HCT116 (cell line): ENCODE measurements around the gene PZP. TPM values are rescaled to one million over a fixed set of nuclear protein-coding genes. Genes with fewer than 3 reads are reported as not detected.

Source experiments
- ATAC-seq: fragments of 200-7000 bp; cut with Tn5 transposase; 2 replicates; pipeline ENCODE4 v1.9.1; 2020; ENCODE audit warnings: mild to moderate bottlenecking, moderate library complexity
- BruUV-seq: library from RNA; stranded (reverse); fragments of 400-500 nt; replicated peaks from 2 replicates; lab custom pipeline; 2021; lab: Mats Ljungman, UMichigan
- CTCF ChIA-PET: fragments of 300-600 bp; sonication (Branson Sonifier 250); formaldehyde crosslinking; loops from one replicate; lab custom pipeline; 2021; ENCODE audit warnings: antibody characterized with exemption; lab: Charles Lee
- POLR2A ChIA-PET: fragments of 300-600, 350-600 bp; sonication (Branson Sonifier 250); formaldehyde crosslinking; loops from one replicate; lab custom pipeline; 2021; ENCODE audit warnings: antibody characterized with exemption; lab: Charles Lee
- RAD21 ChIA-PET, 2 experiments: fragments of 300-600 bp; sonication (Branson Sonifier 250); formaldehyde crosslinking; loops; one replicate each; lab custom pipeline; 2023; ENCODE audit warnings: low total read pairs in 2 of 2; ENCODE audit not compliant: uncharacterized antibody in 2 of 2, unreplicated experiment in 2 of 2, low non-redundant PET in 1 of 2; lab: Charles Lee
- DNase-seq: peaks from one replicate; pipeline ENCODE4 v3.0.0-alpha.2; 2010; ENCODE audit warnings: low read depth, low spot score
- H2AFZ ChIP-seq: fragments of 200-600 bp; shearing (Covaris generic), sonication (generic); 2 replicates; pipeline ENCODE4 v1.6.1; 2017; ENCODE audit warnings: low read depth, mixed run types, mixed read lengths, antibody characterized with exemption, low read length; ENCODE audit not compliant: poor library complexity, severe bottlenecking
- H3K27ac ChIP-seq: 2 replicates; pipeline ENCODE4 v1.5.1; 2012; ENCODE audit warnings: low read depth, low read length
- H3K27me3 ChIP-seq: fragments of 200-600 bp; sonication (generic); 2 replicates; pipeline ENCODE4 v1.6.1; 2016; ENCODE audit warnings: mixed run types, low read length, mixed read lengths; ENCODE audit not compliant: insufficient read depth
- H3K36me3 ChIP-seq, 2 experiments: fragments of 200-500 bp in 1 of 2; fragments of 200-600 bp in 1 of 2; sonication (Bioruptor generic) in 1 of 2; sonication (generic) in 1 of 2; 2 replicates each; pipeline versions ENCODE4 v1.5.1 to v1.6.1; 2014 to 2016; ENCODE audit warnings: low read length in 2 of 2, inconsistent platforms in 1 of 2, mixed read lengths in 1 of 2, mixed run types in 1 of 2; ENCODE audit not compliant: insufficient read depth in 2 of 2, control insufficient read depth in 1 of 2
- H3K4me1 ChIP-seq, 2 experiments: fragments of 200-600 bp in 1 of 2; sonication (generic) in 1 of 2; 2 replicates each; pipeline versions ENCODE4 v1.5.1 to v1.6.1; 2012 to 2017; ENCODE audit warnings: low read length in 2 of 2, inconsistent platforms in 1 of 2, mild to moderate bottlenecking in 1 of 2, mixed read lengths in 1 of 2, mixed run types in 1 of 2, moderate library complexity in 1 of 2; ENCODE audit not compliant: insufficient read depth in 2 of 2, control insufficient read depth in 1 of 2
- H3K4me2 ChIP-seq: fragments of 200-600 bp; sonication (generic); 2 replicates; pipeline ENCODE4 v1.6.1; 2017; ENCODE audit warnings: mixed run types, low read length, mixed read lengths
- H3K4me3 ChIP-seq, 2 experiments: fragments of 200-600 bp in 1 of 2; sonication (generic) in 1 of 2; replicated peaks in 1 of 2; 2 replicates each; pipeline ENCODE4 v1.5.1; 2011 to 2016; ENCODE audit warnings: low read length in 2 of 2, control low read depth in 1 of 2, low read depth in 1 of 2, mild to moderate bottlenecking in 1 of 2, mixed read lengths in 1 of 2, mixed run types in 1 of 2
- H3K79me2 ChIP-seq: fragments of 200-600 bp; sonication (generic); 2 replicates; pipeline ENCODE4 v1.6.1; 2017; ENCODE audit warnings: mild to moderate bottlenecking, mixed run types, low read length, moderate library complexity, mixed read lengths; ENCODE audit not compliant: insufficient read depth
- H3K9ac ChIP-seq: fragments of 200-600 bp; sonication (generic); 2 replicates; pipeline ENCODE4 v1.6.1; 2016; ENCODE audit warnings: low read length, mixed read lengths
- H3K9me2 ChIP-seq: fragments of 200-600 bp; sonication (generic), shearing (Covaris generic); 2 replicates; pipeline ENCODE4 v1.6.1; 2017; ENCODE audit warnings: mixed run types, mild to moderate bottlenecking, moderate library complexity; ENCODE audit not compliant: insufficient read depth
- H3K9me3 ChIP-seq, 2 experiments: fragments of 200-500 bp in 1 of 2; fragments of 200-600 bp in 1 of 2; sonication (Bioruptor generic) in 1 of 2; sonication (generic) in 1 of 2; 2 replicates each; pipeline ENCODE4 v1.6.1; 2014 to 2017; ENCODE audit warnings: low read length in 2 of 2, mixed read lengths in 2 of 2, inconsistent platforms in 1 of 2, low read depth in 1 of 2, mild to moderate bottlenecking in 1 of 2, mixed run types in 1 of 2, moderate library complexity in 1 of 2; ENCODE audit not compliant: control insufficient read depth in 1 of 2, insufficient read depth in 1 of 2
- H4K20me1 ChIP-seq: fragments of 200-600 bp; sonication (generic), shearing (Covaris generic); 2 replicates; pipeline ENCODE4 v1.6.1; 2017; ENCODE audit warnings: mixed run types, mild to moderate bottlenecking, moderate library complexity; ENCODE audit not compliant: insufficient read depth
- CBX3 ChIP-seq: IDR thresholded peaks from 2 replicates; pipeline ENCODE4 v1.6.1; 2012; ENCODE audit warnings: low read depth
- CEBPB ChIP-seq: IDR thresholded peaks from 2 replicates; pipeline ENCODE4 v1.6.1; 2012; ENCODE audit warnings: low read depth
- CTCF ChIP-seq, 3 experiments: fragments of 200-600 bp in 1 of 3; sonication (generic) in 1 of 3; IDR thresholded peaks in 2 of 3; conservative IDR thresholded peaks in 1 of 3; 2 replicates each; pipeline ENCODE4 v1.5.1; 2012 to 2017; ENCODE audit warnings: low read depth in 2 of 3, low read length in 2 of 3, antibody characterized with exemption in 1 of 3, borderline replicate concordance in 1 of 3, control low read depth in 1 of 3, mild to moderate bottlenecking in 1 of 3, mixed read lengths in 1 of 3, mixed run types in 1 of 3, moderate library complexity in 1 of 3; ENCODE audit not compliant: insufficient read depth in 1 of 3
- EGR1 ChIP-seq: IDR thresholded peaks from 2 replicates; pipeline ENCODE4 v1.6.1; 2012; ENCODE audit warnings: low read depth
- ELF1 ChIP-seq: IDR thresholded peaks from 2 replicates; pipeline ENCODE4 v1.6.1; 2012; ENCODE audit warnings: low read depth, borderline replicate concordance
- EZH2phosphoT487 ChIP-seq: fragments of 200-600 bp; IDR thresholded peaks from 2 replicates; pipeline ENCODE4 v1.6.1; 2018; ENCODE audit warnings: antibody characterized with exemption, borderline replicate concordance
- FOSL1 ChIP-seq: IDR thresholded peaks from 2 replicates; pipeline ENCODE4 v1.6.1; 2012; ENCODE audit warnings: low read depth
- JUND ChIP-seq: IDR thresholded peaks from 2 replicates; pipeline ENCODE4 v1.6.1; 2012
- POLR2A ChIP-seq: IDR thresholded peaks from 2 replicates; pipeline ENCODE4 v1.7.0; 2011; ENCODE audit warnings: borderline replicate concordance; ENCODE audit not compliant: insufficient read depth, insufficient read length; ENCODE audit errors: extremely low read depth
- POLR2AphosphoS5 ChIP-seq: IDR thresholded peaks from 2 replicates; pipeline ENCODE4 v1.6.1; 2011; ENCODE audit warnings: mild to moderate bottlenecking, low read depth, low read length, moderate library complexity
- SIN3A ChIP-seq: IDR thresholded peaks from 2 replicates; pipeline ENCODE4 v1.6.1; 2012; ENCODE audit warnings: low read depth
- SP1 ChIP-seq: IDR thresholded peaks from 2 replicates; pipeline ENCODE4 v1.6.1; 2012; ENCODE audit warnings: low read depth
- SRF ChIP-seq: IDR thresholded peaks from 2 replicates; pipeline ENCODE4 v1.6.1; 2012; ENCODE audit warnings: low read depth
- TCF7L2 ChIP-seq: IDR thresholded peaks from 2 replicates; pipeline ENCODE4 v1.7.0; 2011; ENCODE audit warnings: borderline replicate concordance, inconsistent platforms; ENCODE audit not compliant: insufficient read depth, insufficient read length; ENCODE audit errors: extremely low read depth
- YY1 ChIP-seq: IDR thresholded peaks from 2 replicates; pipeline ENCODE4 v1.6.1; 2011; ENCODE audit warnings: low read length, low read depth, moderate library complexity, mild to moderate bottlenecking; ENCODE audit not compliant: insufficient replicate concordance; ENCODE audit errors: extremely low read depth
- ZFX ChIP-seq: fragments of 450-650 bp; IDR thresholded peaks from 2 replicates; pipeline ENCODE4 v1.6.1; 2017
- intact Hi-C: fragments of 100-400 bp; cut with micrococcal nuclease; formaldehyde crosslinking; loops from 2 replicates; pipeline ENCODE4 v1.10.0; 2022
- total RNA-seq: library from RNA; stranded (reverse); gene quantifications from one replicate; pipeline ENCODE4 v1.2.1, GENCODE V29; 2021; ENCODE audit not compliant: unreplicated experiment
- TF ChIP-seq, protein P1 (sequence below): IDR thresholded peaks from 2 replicates; pipeline ENCODE4 v1.6.1; 2011; ENCODE audit warnings: mild to moderate bottlenecking, low read length, moderate library complexity; ENCODE audit not compliant: insufficient replicate concordance; ENCODE audit errors: extremely low read depth

PZP gene
- total RNA-seq, 1 experiment from 2014 or later: not detected

DNA sequence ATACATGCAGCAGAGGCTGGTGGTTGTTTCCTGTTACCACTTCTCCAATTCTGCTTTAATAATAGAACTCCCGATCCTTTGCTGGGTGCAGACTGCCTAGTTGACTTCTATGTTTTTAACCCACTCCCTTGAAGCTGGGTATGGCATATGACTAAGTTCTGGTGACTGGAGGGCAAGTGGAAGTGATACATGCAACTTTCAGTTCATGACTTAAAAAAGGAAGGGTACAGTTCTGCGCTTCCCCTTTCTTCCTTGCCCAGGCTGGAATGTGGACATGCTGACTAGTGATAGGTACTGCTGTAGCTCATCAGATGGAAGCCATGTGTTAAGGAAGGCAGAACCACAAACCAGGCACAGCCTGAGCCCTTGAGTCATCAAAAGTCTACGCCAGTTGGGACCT is 90.0 kb downstream of the PZP start:
- no TSS peak for BruUV-seq
- POLR2A ChIA-PET: no interaction called here
- H3K79me2 ChIP-seq: no peaks in the 10 kb centered on the region
- no peaks in the 10 kb centered on the region for H3K36me3 ChIP-seq
- ATAC-seq (no peak), DNase-seq (no peak)
- TF ChIP-seq YY1 (no peak), ELF1 (no peak), SRF (no peak), POLR2AphosphoS5 (no peak), POLR2A (no peak), CBX3 (no peak), JUND (no peak), EGR1 (no peak), SP1 (no peak), CEBPB (no peak), FOSL1 (no peak), SIN3A (no peak), CTCF (IDR thresholded peaks at IDR 0.05 in 2 of 3, conservative IDR thresholded peaks at IDR 0.05 in 1 of 3; ENCODE audit: borderline replicate concordance in 1 of 3, insufficient read depth in 1 of 3, low read depth in 2 of 3, low read length in 2 of 3) (no peak), EZH2phosphoT487 (no peak), TCF7L2 (no peak), ZFX (no peak)
- TF ChIP-seq, protein P1, sequence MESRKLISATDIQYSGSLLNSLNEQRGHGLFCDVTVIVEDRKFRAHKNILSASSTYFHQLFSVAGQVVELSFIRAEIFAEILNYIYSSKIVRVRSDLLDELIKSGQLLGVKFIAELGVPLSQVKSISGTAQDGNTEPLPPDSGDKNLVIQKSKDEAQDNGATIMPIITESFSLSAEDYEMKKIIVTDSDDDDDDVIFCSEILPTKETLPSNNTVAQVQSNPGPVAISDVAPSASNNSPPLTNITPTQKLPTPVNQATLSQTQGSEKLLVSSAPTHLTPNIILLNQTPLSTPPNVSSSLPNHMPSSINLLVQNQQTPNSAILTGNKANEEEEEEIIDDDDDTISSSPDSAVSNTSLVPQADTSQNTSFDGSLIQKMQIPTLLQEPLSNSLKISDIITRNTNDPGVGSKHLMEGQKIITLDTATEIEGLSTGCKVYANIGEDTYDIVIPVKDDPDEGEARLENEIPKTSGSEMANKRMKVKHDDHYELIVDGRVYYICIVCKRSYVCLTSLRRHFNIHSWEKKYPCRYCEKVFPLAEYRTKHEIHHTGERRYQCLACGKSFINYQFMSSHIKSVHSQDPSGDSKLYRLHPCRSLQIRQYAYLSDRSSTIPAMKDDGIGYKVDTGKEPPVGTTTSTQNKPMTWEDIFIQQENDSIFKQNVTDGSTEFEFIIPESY: no peak
- no peaks in the 10 kb centered on the region for H3K9me2 ChIP-seq
- H3K27ac ChIP-seq: no peak overlapping the region
- H2AFZ ChIP-seq: no peak overlapping the region
- H3K4me3 ChIP-seq: no peak overlapping the region
- H3K4me1 ChIP-seq: no peaks in the 10 kb centered on the region
- no peaks in the 10 kb centered on the region for H4K20me1 ChIP-seq
- H3K4me2 ChIP-seq: no peak overlapping the region
- intact Hi-C loops: no loop called here
- CTCF ChIA-PET: no interaction called here
- RAD21 ChIA-PET: no interaction called here
- no peak overlapping the region for H3K9ac ChIP-seq
- no peaks in the 10 kb centered on the region for H3K9me3 ChIP-seq
- peaks cover 72% of the 10 kb centered on the region for H3K27me3 ChIP-seq
